ENCODE data around the gene RHO.
"Not testable (repeated sequence)": the region's sequence is repeated elsewhere in the genome, so short reads cannot be mapped to it uniquely, and the experiment has no call there.

Gene RHO

GRCh38 chr3:129522953-129523352 is 5.5 kb upstream of the RHO start:
- DNase-seq: no peak

- DNase-seq: no peak
Measured at GRCh38 chr3:129524081-129524480, 4.4 kb upstream of the RHO start.

- DNase-seq: no peak
Measured at GRCh38 chr3:129525341-129525968, 3.0 kb upstream of the RHO start.

- DNase-seq: no peak
Measured at GRCh38 chr3:129526121-129526900, 2.1 kb upstream of the RHO start.

- no peak for DNase-seq
Measured at GRCh38 chr3:129527262-129527661, 1.2 kb upstream of the RHO start.

DNA sequence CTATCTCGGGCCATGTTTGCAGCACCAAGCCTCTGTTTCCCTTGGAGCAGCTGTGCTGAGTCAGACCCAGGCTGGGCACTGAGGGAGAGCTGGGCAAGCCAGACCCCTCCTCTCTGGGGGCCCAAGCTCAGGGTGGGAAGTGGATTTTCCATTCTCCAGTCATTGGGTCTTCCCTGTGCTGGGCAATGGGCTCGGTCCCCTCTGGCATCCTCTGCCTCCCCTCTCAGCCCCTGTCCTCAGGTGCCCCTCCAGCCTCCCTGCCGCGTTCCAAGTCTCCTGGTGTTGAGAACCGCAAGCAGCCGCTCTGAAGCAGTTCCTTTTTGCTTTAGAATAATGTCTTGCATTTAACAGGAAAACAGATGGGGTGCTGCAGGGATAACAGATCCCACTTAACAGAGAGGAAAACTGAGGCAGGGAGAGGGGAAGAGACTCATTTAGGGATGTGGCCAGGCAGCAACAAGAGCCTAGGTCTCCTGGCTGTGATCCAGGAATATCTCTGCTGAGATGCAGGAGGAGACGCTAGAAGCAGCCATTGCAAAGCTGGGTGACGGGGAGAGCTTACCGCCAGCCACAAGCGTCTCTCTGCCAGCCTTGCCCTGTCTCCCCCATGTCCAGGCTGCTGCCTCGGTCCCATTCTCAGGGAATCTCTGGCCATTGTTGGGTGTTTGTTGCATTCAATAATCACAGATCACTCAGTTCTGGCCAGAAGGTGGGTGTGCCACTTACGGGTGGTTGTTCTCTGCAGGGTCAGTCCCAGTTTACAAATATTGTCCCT is 1.2 kb downstream of the RHO start:
- DNase-seq: no peak

- DNase-seq: no peak
Measured at GRCh38 chr3:129530251-129530791, 1.9 kb downstream of the RHO start.

GRCh38 chr3:129530821-129531220 is 2.4 kb downstream of the RHO start:
- no peak for DNase-seq

- no peak for DNase-seq
Measured at GRCh38 chr3:129531699-129532098, 3.3 kb downstream of the RHO start.

- no peak for DNase-seq
Measured at GRCh38 chr3:129532261-129532660, 3.8 kb downstream of the RHO start.

- DNase-seq: no peak
Measured at GRCh38 chr3:129533406-129533805, 5.0 kb downstream of the RHO start.

GRCh38 chr3:129534428-129535027 is 6.1 kb downstream of the RHO start:
- no peak for DNase-seq

DNA sequence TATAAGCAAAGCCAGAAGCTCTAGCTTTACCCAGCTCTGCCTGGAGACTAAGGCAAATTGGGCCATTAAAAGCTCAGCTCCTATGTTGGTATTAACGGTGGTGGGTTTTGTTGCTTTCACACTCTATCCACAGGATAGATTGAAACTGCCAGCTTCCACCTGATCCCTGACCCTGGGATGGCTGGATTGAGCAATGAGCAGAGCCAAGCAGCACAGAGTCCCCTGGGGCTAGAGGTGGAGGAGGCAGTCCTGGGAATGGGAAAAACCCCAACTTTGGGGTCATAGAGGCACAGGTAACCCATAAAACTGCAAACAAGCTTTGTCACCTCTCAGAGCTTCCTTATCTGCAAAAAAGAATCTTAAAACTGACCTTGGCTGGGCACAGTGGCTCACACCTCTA is 6.6 kb downstream of the RHO start:
- DNase-seq: no peak

DNA sequence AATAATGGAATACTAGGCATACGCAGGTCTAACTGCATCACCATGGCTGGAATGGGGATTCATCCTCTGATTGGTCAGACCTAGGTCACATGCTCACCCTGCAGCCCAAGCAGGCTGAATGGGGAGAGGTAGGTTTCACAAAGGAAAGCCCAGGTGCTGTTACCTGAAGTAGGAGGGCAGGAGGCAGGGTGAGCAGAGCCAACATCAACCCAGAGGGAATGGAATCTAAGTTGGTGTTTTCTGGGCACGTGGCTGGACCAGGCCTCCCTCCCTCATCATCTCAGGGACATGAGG is 7.9 kb downstream of the RHO start:
- no peak for DNase-seq

DNA sequence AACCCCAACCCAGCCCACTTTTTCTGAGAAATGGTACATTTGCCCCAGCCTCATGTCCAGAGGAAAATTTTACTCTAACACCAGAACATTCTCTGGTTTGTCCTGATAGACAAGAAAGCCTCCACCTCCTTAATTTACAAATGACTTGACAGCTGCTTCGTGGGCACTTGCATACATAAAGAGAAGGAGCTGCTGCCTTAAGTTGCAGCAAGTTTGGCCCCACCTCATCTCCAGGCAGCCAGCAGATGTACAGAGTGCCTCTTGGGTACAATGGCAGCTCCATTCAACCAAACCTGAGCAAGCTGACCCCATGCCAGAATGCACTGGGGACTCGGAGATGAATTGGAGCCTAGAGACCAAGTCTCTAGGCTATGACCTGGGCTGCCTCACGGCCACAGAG is 8.4 kb downstream of the RHO start:
- DNase-seq: no peak

DNA sequence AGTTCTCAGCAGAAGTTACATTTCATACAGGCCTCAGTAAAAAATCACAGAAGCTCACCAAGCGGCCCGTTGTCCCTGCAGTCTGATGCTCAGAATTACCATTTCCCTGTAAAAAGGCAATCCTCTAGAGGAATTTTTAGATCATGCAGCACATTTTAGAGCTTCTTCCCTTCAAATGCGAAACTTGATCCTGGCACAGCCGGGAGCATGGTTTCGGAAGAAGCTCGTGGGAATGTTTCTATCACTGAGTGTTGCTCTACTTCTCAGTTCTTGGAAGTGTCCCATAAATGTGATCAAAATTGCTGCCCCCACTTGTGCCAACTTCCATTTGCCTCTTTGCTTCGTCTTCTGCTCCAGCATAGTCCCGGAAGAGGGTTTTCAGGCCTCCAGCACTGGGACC is 10.8 kb downstream of the RHO start:
- DNase-seq: no peak

DNA sequence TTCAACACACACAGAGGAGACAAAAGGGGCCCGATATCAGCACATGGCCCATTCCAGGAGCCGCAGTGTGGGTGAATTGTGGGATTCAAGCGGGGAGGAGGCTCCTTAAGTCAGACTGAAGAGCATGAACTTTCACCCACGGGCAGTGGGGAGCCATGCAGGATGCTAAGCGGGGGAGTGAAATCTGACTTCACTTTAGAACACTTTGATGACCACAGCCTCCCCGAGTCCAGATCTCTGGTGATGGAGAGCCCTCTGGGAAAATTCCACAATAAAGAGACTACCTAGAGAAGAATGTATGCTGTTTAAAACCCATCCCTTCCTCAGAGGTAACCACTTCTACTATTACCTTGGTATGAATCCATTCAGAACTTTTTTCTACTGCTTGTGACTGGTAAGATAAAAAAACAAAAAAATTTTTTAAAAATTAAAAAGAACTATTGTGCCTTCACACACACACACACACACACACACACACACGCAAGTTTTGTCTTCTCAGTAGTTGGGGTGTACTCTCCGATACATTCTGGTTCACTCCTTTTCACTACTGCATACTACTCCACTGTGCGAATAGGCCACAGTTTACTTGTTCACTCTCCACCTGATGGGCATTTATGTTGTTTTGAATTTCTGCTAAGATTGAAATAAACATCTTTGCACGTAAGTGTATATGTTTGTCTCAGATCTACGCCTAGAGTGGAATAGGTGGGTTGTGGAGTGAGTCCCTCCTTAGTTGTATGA is 12.5 kb downstream of the RHO start:
- DNase-seq: no peak

GRCh38 chr3:129542747-129543146 is 14.3 kb downstream of the RHO start:
- no peak for DNase-seq

DNA sequence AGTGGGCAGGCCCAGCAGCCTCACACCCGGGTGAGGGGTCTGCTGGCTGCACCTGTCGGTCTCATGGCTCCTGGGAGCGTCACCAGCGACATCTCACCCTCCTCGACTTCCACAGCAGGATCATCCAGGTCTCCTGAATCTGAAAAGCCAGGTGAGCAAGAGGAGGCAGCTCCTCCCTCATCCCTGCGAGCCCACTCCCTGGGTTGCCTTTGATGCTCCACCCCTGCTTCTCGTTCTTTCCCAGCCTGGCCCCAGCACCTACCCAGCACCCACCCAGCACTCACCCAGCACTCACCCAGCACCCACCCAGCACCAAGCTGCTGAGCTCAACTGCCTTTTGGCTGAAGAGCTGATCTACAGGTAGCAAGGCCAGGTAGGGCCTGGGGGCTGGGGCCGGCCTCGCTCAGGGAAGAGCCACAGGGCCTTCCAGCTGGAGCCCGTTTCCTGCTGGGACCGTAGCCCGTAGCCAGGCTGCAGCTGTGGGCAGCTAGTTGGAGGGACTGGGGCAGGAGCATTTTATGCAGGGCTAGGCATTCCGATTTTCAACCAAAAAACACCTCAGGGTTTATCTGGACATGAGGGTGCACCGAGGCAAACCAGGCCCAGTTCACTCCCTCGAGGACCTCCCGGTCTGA is 14.8 kb downstream of the RHO start, which contains the start of gene H1-8:
Gene H1-8, plus strand, starts transcription at position 20 of the 635 bp plus-strand sequence. Its CDS starts 44 bp downstream, at position 64.
- no peak for DNase-seq

DNA sequence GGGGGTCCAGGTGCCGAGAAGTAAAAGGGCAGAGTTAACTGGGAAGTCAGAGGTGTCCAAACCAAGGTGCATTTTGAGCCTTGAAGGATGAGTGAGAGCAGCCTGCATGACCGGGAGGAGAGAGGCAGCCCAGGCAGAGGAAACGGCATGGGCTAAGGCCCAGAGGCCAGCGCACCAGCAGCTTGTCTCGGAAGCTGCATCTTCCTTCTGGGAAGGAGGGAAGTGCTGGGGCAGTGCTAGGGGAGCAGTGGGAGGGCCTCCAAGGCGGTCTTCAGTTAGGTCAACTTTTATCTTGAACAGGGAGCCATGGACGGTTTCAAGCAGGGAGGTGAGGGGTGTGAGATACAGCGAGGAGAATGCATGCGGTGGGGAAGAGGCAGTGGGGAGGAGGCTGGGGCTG is 15.6 kb downstream of the RHO start:
- DNase-seq: no peak

DNA sequence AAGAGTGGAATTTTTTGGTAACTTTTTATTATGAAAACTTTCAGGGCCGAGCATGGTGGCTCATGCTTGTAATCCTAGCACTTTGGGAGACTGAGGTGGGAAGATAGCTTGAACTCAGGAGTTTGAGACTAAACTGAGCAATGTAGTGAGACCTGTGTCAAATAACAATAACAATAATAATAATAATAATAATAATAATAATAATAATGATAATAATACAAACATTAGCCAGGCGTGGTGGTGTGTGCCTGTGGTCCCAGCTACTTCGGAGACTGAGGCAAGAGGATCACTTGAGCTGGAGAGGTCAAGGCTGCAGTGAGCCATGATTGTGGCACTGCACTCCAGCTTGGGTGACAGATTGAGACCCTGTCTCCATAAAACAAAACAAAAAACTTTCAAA is 17.5 kb downstream of the RHO start:
- DNase-seq: not testable (repeated sequence)

DNA sequence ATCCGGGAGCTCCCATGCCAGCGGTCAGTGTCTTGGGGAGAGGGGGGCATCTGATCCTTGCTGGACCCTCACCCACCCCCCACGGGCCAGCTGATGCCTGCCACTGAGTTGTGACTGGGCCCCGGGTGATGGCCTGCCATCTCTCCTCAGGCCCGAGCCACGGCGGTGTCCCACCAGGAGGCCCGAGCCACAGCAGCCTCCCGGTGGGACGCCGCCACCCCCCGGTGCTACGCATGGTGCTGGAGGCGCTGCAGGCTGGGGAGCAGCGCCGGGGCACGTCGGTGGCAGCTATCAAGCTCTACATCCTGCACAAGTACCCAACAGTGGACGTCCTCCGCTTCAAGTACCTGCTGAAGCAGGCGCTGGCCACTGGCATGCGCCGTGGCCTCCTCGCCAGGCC is 18.8 kb downstream of the RHO start:
- no peak for DNase-seq

All from DMS153 (cell line).